HG02571 (cell line): ENCODE results near the gene SMARCA4.

Experiments
- ATAC-seq: cut with Tn5 transposase; IDR thresholded peaks from one replicate; pipeline ENCODE4 v1.9.1; 2021; ENCODE audit warnings: mild to moderate bottlenecking, moderate library complexity; ENCODE audit not compliant: unreplicated experiment

SMARCA4 gene

DNA sequence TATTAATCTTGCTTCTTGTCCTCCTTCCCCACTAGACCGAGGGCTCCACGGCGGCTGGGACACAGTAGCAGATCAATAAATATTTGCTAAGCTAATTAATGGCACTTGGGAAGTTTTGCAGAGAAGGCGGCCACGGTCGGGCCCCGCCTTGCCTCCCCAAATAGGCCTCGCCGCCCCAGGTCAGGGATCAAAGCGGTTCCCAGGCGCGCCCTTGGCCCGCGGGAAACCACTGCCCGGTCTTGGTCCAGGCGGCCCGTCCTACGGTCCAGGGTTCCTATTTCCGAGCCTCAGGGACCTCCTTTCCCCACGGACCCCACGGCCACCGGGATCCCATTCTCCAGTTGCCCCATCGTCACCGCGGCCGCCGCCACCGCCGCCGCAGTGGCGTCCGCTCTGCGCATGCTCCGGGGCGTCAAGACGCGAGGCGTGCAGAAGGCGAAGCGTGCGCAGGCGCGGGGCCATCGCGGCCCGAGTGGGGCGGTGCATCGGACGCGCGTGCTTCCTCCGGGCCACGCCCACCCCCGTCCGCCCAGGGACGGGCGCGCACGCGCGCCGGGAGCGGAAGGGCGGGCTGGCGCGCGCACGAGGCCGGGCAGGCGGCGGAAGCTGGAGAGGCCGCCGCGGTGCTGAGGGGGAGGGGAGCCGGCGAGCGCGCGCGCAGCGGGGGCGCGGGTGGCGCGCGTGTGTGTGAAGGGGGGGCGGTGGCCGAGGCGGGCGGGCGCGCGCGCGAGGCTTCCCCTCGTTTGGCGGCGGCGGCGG, at the start of gene SMARCA4:
TSS of gene SMARCA4 (plus strand) at position 717 of the 759 bp plus-strand sequence. CDS start 23,122 bp downstream, outside the sequence.
- ATAC-seq, result peak; percentile 76

GRCh38 chr19:10911579-10912363, 49.1 kb upstream of the SMARCA4 start:
- no peak for ATAC-seq

DNA sequence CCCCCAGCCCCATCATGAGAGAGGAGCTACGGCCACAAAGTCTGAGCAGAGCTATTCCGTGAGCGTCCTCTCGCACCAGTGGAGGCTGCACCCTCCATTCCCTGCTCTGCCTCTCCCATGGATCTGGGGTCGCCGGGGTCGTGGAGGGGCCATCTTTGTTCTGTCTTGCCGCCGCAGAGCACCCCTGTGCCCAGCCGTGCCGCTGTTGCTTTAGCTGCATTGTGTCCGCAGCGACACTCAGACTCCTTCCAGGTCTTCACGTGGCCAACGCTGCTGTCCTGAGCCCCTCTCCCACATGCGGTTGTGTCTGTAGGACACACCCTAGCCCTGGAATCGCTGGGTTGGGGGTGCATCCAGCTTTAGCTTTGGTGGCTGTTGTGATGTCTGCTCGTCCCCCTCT, 48.2 kb upstream of the SMARCA4 start:
- ATAC-seq, result no peak

- no peak for ATAC-seq
Observed at GRCh38 chr19:10913716-10914340, 47.0 kb upstream of the SMARCA4 start.

DNA sequence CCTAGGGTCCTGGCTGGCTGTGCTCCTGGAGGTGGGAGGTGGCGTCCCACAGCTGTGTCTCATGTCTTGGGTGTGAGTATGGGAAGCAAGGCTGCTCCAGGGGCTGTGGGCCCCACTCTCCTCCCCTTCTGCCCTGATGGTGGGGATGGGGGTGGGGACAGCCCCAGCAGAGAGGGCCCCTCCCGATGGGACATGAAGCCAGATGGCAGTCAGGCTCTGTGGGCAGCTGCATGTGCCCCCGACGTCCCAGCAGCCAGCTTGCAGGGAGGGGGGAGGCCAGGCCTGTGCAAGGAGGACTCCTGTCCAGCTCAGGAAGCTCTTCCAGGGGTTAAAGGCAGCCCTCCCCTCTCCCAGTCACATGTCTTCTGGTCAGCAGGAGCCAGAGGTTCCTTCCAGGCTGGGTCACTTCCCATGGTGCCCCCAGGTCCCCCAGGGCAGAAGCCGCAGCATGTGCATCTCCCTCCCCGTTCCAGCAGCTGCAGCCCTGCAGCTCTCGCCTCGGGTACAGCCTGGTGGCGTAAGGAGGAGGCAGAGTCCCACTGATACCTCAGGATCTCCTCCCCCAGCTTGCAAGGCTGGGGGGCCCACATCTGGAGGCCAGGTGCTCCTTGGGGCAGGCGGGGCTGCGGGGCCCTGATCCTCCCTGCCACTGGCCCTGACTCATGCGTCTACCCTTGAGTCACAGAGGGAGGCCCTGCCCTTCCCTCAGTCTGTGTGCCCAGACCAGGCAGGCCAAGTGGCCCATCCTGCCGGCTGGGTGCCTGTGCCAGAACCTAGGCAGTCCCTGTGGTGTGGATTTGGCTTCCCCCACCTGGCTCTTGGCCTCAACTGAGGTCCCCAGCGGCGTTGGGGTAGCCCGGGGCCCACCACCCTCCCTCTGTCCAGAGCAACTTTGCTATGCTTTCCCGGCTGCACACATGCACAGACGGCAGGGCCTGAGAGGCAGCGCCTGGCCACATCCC, 45.4 kb upstream of the SMARCA4 start:
- no peak for ATAC-seq

- ATAC-seq, result no peak
Observed at GRCh38 chr19:10916602-10917001, 44.2 kb upstream of the SMARCA4 start.

- no peak for ATAC-seq
Observed at GRCh38 chr19:10918359-10918758, 42.5 kb upstream of the SMARCA4 start.

GRCh38 chr19:10919352-10920287, 41.2 kb upstream of the SMARCA4 start:
- ATAC-seq, result no peak

DNA sequence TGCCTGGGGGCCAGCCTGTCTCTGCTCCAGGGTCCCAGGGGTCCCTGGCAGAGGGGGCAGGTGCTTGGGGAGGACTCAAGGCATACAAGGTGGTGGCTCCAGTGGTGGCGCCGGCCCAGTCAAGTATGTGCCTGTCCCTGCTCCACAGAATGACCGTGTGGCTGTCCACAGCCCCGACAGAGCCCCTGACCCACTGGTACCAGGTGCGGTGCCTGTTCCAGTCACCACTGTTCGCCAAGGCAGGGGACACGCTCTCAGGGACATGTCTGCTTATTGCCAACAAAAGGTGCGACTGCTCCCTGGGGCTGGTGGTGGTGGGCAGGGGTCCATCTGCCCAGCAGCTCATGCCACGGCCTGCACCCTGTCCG, 40.6 kb upstream of the SMARCA4 start:
- ATAC-seq, result no peak

GRCh38 chr19:10920781-10921180, 40.0 kb upstream of the SMARCA4 start:
- ATAC-seq, result no peak

DNA sequence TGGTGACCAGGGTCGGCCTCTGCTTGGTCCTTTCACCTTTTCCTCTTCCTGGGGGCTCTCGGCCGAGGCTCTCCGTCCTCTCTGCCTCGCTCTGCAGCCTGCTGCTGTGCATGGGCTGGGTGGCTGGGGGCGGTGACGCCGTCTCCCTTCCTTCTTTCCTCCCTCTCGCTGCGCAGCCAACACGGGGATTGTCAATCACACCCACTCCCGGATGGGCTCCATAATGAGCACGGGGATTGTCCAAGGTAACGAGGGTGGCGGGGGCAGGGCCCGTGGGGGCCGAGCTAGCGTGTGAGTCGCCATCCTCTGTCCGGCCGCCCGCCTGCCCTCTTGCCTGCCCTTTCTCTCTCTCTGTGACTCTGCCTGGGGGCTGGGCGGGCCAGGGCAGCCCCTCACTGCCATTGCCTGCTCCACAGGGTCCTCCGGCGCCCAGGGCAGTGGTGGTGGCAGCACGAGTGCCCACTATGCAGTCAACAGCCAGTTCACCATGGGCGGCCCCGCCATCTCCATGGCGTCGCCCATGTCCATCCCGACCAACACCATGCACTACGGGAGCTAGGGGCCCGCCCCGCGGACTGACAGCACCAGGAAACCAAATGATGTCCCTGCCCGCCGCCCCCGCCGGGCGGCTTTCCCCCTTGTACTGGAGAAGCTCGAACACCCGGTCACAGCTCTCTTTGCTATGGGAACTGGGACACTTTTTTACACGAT, 39.5 kb upstream of the SMARCA4 start:
- ATAC-seq, result no peak

GRCh38 chr19:10921910-10922637, 38.8 kb upstream of the SMARCA4 start:
- ATAC-seq, result no peak

- ATAC-seq, result no peak
Observed at GRCh38 chr19:10922638-10923014, 38.2 kb upstream of the SMARCA4 start.

DNA sequence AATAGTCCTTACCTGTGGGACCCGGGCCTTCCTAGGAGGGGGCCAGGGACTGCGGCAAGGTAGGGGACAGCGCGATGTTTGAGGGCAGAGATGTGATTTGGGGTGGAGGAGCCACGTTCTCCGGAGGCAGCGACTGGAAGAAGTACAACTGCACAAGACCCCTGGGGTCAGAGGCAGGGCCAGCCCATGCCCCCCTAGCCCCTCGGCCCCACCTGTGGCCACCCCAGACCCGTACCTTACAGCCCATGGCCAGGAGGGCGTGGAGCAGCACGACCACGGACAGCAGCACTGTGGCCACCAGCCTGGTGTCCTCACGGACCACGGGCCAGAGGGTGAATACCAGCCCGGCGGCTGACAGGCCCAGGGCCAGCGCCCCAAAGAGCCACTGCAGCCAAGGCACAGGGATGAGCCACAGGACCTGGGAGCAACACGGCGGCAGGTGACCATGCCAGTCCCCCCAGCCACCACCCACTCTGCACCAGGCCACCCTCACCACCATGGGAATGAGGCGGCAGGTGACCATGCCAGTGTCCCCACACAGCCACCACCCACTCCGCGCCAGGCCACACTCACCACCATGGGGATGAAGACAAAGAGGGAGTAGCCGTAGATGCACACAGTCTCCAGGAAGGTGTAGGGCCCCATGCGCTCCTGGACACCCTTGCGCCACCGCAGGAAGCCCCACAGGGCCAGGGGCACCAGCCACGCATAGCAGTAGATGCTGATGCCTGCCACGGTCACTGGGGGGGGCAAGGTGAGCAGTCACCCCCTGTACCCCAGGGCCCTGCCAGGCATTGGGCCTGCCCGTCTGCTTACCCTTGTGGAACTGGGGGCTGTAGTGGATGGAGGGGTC, 37.3 kb upstream of the SMARCA4 start:
- no peak for ATAC-seq

- no peak for ATAC-seq
Observed at GRCh38 chr19:10924597-10924996, 36.2 kb upstream of the SMARCA4 start.

GRCh38 chr19:10927730-10928562, 32.9 kb upstream of the SMARCA4 start:
- no peak for ATAC-seq
